HepG2 (cell line): Measurements from ENCODE around the gene CLCNKA. TPM values are rescaled to one million over a fixed set of nuclear protein-coding genes. Genes with fewer than 3 reads are reported as not detected.

ENCODE experiments used
- AGO2 ChIP-seq: fragments of 200-400 bp; formaldehyde crosslinking; optimal IDR thresholded peaks from 2 replicates; pipeline ENCODE3; 2017; ENCODE audit warnings: mild to moderate bottlenecking, low read depth, low read length, moderate library complexity
- CHCHD3 ChIP-seq: sonication (generic); formaldehyde crosslinking; IDR thresholded peaks from 2 replicates; pipeline ENCODE4 v1.8.0; 2022; ENCODE audit warnings: mild to moderate bottlenecking, missing genetic modification reagents, moderate library complexity
- DMAP1 ChIP-seq: IDR thresholded peaks from 2 replicates; pipeline ENCODE4 v1.6.1; 2016
- FOXC1 ChIP-seq: sonication (generic); formaldehyde crosslinking; IDR thresholded peaks from 2 replicates; pipeline ENCODE4 v1.8.0; 2022; ENCODE audit warnings: mild to moderate bottlenecking, missing genetic modification reagents, borderline replicate concordance
- GZF1 ChIP-seq: sonication (generic); formaldehyde crosslinking; IDR thresholded peaks from 2 replicates; pipeline ENCODE4 v1.5.1; 2020; ENCODE audit warnings: mild to moderate bottlenecking, missing genetic modification reagents
- HDAC1 ChIP-seq: sonication (generic); formaldehyde crosslinking; IDR thresholded peaks from 2 replicates; pipeline ENCODE4 v1.5.1; 2020; ENCODE audit warnings: mild to moderate bottlenecking, missing genetic modification reagents
- HOXA5 ChIP-seq: sonication (generic); formaldehyde crosslinking; IDR thresholded peaks from 2 replicates; pipeline ENCODE4 v1.4.0; 2020; ENCODE audit warnings: missing genetic modification reagents
- IRX3 ChIP-seq: sonication (generic); formaldehyde crosslinking; IDR thresholded peaks from 2 replicates; pipeline ENCODE4 v1.8.1; 2023; ENCODE audit warnings: mild to moderate bottlenecking, low read depth, missing genetic modification reagents, borderline replicate concordance
- NPAS2 ChIP-seq: sonication (generic); formaldehyde crosslinking; IDR thresholded peaks from 2 replicates; pipeline ENCODE4 v1.8.0; 2022; ENCODE audit warnings: mild to moderate bottlenecking, missing genetic modification reagents, borderline replicate concordance
- POLR2AphosphoS5 ChIP-seq: IDR thresholded peaks from 2 replicates; pipeline ENCODE4 v1.6.1; 2012; ENCODE audit warnings: low read depth, low read length
- SIN3B ChIP-seq: fragments of 150-350 bp; IDR thresholded peaks from 2 replicates; pipeline ENCODE4 v1.6.1; 2014; ENCODE audit warnings: low read length
- SNAI1 ChIP-seq: sonication (generic); formaldehyde crosslinking; IDR thresholded peaks from 2 replicates; pipeline ENCODE4 v1.5.0; 2020; ENCODE audit warnings: mild to moderate bottlenecking, missing genetic modification reagents, borderline replicate concordance
- U2AF1 ChIP-seq: fragments of 200-400 bp; formaldehyde crosslinking; optimal IDR thresholded peaks from 2 replicates; pipeline ENCODE3; 2017; ENCODE audit warnings: mild to moderate bottlenecking, low read depth, low read length
- ZFP36L2 ChIP-seq: sonication (generic); formaldehyde crosslinking; IDR thresholded peaks from 2 replicates; pipeline ENCODE4 v1.4.0; 2020; ENCODE audit warnings: missing genetic modification reagents
- ZNF451 ChIP-seq: sonication (generic); formaldehyde crosslinking; IDR thresholded peaks from 2 replicates; pipeline ENCODE4 v1.5.0; 2020; ENCODE audit warnings: mild to moderate bottlenecking, missing genetic modification reagents
- ZNF501 ChIP-seq: sonication (generic); formaldehyde crosslinking; IDR thresholded peaks from 2 replicates; pipeline ENCODE4 v1.5.1; 2020; ENCODE audit warnings: mild to moderate bottlenecking, moderate library complexity, missing genetic modification reagents
- ZNF589 ChIP-seq: sonication (generic); formaldehyde crosslinking; conservative IDR thresholded peaks from 2 replicates; pipeline ENCODE4 v1.8.0; 2022; ENCODE audit warnings: mild to moderate bottlenecking, moderate library complexity, missing genetic modification reagents
- ZNF761 ChIP-seq: sonication (generic); formaldehyde crosslinking; conservative IDR thresholded peaks from 2 replicates; pipeline ENCODE4 v1.4.0; 2020; ENCODE audit warnings: mild to moderate bottlenecking, missing genetic modification reagents
- ZNF879 ChIP-seq: sonication (generic); formaldehyde crosslinking; IDR thresholded peaks from 2 replicates; pipeline ENCODE4 v1.8.1; 2023; ENCODE audit warnings: missing genetic modification reagents
- ZSCAN21 ChIP-seq: sonication (generic); formaldehyde crosslinking; IDR thresholded peaks from 2 replicates; pipeline ENCODE4 v1.8.0; 2022; ENCODE audit warnings: mild to moderate bottlenecking, missing genetic modification reagents, moderate library complexity, borderline replicate concordance
- polyA plus RNA-seq, 8 experiments: library from polyadenylated mRNA; depleted of rRNA in 3 of 8; stranded (reverse) in 7 of 8; unstranded in 1 of 8; fragments of >200 nt; fragmentation: Illumina TruSeq in 4 of 8; extraction: Trizol in 4 of 8; gene quantifications; 2 replicates each; pipeline versions ENCODE4 v1.2.1 to v1.2.3, GENCODE V29; 2011 to 2016; ENCODE audit warnings: low read depth in 4 of 8, missing spikeins in 1 of 8, mixed read lengths in 1 of 8; ENCODE audit not compliant: insufficient read depth in 1 of 8
- total RNA-seq, 5 experiments: library from RNA; depleted of rRNA; stranded (reverse); fragments of >200 nt; fragmentation: Illumina TruSeq; extraction: Trizol; gene quantifications; 2 replicates each; pipeline ENCODE4 v1.2.3, GENCODE V29; 2016; ENCODE audit warnings: low read depth in 1 of 5
- TF ChIP-seq, protein P1 (sequence below): sonication (generic); formaldehyde crosslinking; IDR thresholded peaks from 2 replicates; pipeline ENCODE4 v1.8.0; 2022; ENCODE audit warnings: missing genetic modification reagents, low read depth, mild to moderate bottlenecking, borderline replicate concordance
- TF ChIP-seq, protein P2 (sequence below): sonication (generic); formaldehyde crosslinking; IDR thresholded peaks from 2 replicates; pipeline ENCODE4 v1.4.0; 2020; ENCODE audit warnings: mild to moderate bottlenecking, missing genetic modification reagents
- TF ChIP-seq, protein P3 (sequence below): sonication (generic); formaldehyde crosslinking; IDR thresholded peaks from 2 replicates; pipeline ENCODE4 v1.5.0; 2020; ENCODE audit warnings: missing genetic modification reagents
- TF ChIP-seq, protein P4 (sequence below), 2 experiments: sonication (generic) in 1 of 2; formaldehyde crosslinking in 1 of 2; IDR thresholded peaks; 2 replicates each; pipeline versions ENCODE4 v1.4.0 to v1.6.1; 2016 to 2020; ENCODE audit warnings: borderline replicate concordance in 1 of 2, low read depth in 1 of 2, mild to moderate bottlenecking in 1 of 2, missing genetic modification reagents in 1 of 2

CLCNKA gene
- total and polyA plus RNA-seq, 2 of the 13 experiments (the other 11 are each of a cell fraction or from before 2014, with no cell fraction given): 0.03 TPM; not detected in 1

DNA sequence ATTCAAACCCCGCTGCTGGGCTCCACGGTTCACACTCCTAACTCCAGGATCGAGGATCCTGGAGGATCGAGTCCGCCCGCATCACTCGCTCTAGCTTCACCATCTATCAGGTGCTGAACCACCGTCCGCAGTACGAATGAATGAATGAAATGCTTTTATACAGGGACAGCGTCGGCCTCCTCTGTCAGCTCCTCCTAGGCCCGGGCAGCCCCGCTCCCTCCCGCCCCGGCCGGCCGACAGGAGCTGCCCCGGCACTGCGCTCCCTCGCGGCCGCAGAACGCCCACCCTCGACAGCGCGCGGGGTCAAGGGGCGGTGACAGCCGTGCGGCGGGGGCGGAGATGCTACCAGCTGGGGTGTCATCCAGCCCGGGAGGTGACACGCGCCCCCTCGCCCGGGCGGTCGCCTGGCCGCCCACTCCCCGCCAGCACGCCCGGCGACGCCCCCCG lies 46.5 kb upstream of the CLCNKA start (continued):
- TF ChIP-seq, protein P1, sequence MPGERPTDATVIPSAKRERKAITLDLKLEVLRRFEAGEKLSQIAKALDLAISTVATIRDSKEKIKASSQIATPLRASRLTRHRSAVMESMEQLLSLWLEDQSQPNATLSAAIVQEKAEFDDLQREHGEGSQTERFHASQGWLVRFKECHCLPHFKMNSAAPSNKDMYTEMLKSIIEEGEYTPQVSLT (CRISPR knock-in tag): no peak
- TF ChIP-seq SIN3B (no peak), ZNF501 (CRISPR knock-in tag) (0 out of 2 replicates have a peak, but pooled peaks have one; percentile 42), ZNF761 (no peak), ZSCAN21 (CRISPR knock-in tag) (0 out of 2 replicates have a peak, but pooled peaks have one; percentile 41), ZNF589 (CRISPR knock-in tag) (no peak), ZFP36L2 (CRISPR knock-in tag) (no peak), AGO2 (peak; percentile 23), IRX3 (peak; percentile 22; the same call in 1 of the 2 replicates), HDAC1 (CRISPR knock-in tag) (no peak; the same call in 1 of the 2 replicates), ZNF879 (CRISPR knock-in tag) (no peak), DMAP1 (CRISPR knock-in tag) (no peak), U2AF1 (no peak), GZF1 (CRISPR knock-in tag) (no peak), NPAS2 (CRISPR knock-in tag) (no peak), SNAI1 (CRISPR knock-in tag) (no peak), POLR2AphosphoS5 (no peak), FOXC1 (no peak), ZNF451 (CRISPR knock-in tag) (no peak), CHCHD3 (CRISPR knock-in tag) (no peak), HOXA5 (no peak)
- TF ChIP-seq, protein P2, sequence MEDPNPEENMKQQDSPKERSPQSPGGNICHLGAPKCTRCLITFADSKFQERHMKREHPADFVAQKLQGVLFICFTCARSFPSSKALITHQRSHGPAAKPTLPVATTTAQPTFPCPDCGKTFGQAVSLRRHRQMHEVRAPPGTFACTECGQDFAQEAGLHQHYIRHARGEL: no peak
- TF ChIP-seq, protein P3, sequence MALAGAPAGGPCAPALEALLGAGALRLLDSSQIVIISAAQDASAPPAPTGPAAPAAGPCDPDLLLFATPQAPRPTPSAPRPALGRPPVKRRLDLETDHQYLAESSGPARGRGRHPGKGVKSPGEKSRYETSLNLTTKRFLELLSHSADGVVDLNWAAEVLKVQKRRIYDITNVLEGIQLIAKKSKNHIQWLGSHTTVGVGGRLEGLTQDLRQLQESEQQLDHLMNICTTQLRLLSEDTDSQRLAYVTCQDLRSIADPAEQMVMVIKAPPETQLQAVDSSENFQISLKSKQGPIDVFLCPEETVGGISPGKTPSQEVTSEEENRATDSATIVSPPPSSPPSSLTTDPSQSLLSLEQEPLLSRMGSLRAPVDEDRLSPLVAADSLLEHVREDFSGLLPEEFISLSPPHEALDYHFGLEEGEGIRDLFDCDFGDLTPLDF (CRISPR knock-in tag): no peak
- TF ChIP-seq, protein P4, sequence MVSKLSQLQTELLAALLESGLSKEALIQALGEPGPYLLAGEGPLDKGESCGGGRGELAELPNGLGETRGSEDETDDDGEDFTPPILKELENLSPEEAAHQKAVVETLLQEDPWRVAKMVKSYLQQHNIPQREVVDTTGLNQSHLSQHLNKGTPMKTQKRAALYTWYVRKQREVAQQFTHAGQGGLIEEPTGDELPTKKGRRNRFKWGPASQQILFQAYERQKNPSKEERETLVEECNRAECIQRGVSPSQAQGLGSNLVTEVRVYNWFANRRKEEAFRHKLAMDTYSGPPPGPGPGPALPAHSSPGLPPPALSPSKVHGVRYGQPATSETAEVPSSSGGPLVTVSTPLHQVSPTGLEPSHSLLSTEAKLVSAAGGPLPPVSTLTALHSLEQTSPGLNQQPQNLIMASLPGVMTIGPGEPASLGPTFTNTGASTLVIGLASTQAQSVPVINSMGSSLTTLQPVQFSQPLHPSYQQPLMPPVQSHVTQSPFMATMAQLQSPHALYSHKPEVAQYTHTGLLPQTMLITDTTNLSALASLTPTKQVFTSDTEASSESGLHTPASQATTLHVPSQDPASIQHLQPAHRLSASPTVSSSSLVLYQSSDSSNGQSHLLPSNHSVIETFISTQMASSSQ (IDR thresholded peaks at IDR 0.05; ENCODE audit: low read depth): no peak
- TF ChIP-seq, protein P4 (CRISPR knock-in tag; IDR thresholded peaks at IDR 0.05; ENCODE audit: borderline replicate concordance): no peak
